GM19397 (cell line): ENCODE data around the gene PPP1R15A.
"Not testable (repeated sequence)": the region's sequence is repeated elsewhere in the genome, so short reads cannot be mapped to it uniquely, and the experiment has no call there.

Experiments used
- ATAC-seq: cut with Tn5 transposase; IDR thresholded peaks from one replicate; pipeline ENCODE4 v1.9.1; 2021; ENCODE audit warnings: mild to moderate bottlenecking, moderate library complexity; ENCODE audit not compliant: unreplicated experiment

The PPP1R15A gene

GRCh38 chr19:48879025-48879637, 6.9 kb downstream of the PPP1R15A start:
- ATAC-seq: no peak

- ATAC-seq: not testable (repeated sequence)
Observed at GRCh38 chr19:48879696-48880095, 7.5 kb downstream of the PPP1R15A start.

GRCh38 chr19:48881741-48882657, 9.8 kb downstream of the PPP1R15A start:
- ATAC-seq: no peak

GRCh38 chr19:48883726-48884125, 11.5 kb downstream of the PPP1R15A start:
- no peak for ATAC-seq

GRCh38 chr19:48887861-48888612, 15.8 kb downstream of the PPP1R15A start:
- ATAC-seq: no peak

- ATAC-seq: not testable (repeated sequence)
Observed at GRCh38 chr19:48889496-48889895, 17.3 kb downstream of the PPP1R15A start.

GRCh38 chr19:48890551-48890950, 18.3 kb downstream of the PPP1R15A start:
- no peak for ATAC-seq

GRCh38 chr19:48895226-48895625, 23.0 kb downstream of the PPP1R15A start:
- no peak for ATAC-seq

- ATAC-seq: no peak
Observed at GRCh38 chr19:48896191-48896720, 24.0 kb downstream of the PPP1R15A start.

GRCh38 chr19:48897181-48897580, 25.0 kb downstream of the PPP1R15A start:
- no peak for ATAC-seq

- ATAC-seq: not testable (repeated sequence)
Observed at GRCh38 chr19:48899386-48899749, 27.1 kb downstream of the PPP1R15A start.

- ATAC-seq: peak; percentile 93
Observed at GRCh38 chr19:48899781-48900476, 27.7 kb downstream of the PPP1R15A start, which contains the start of gene NUCB1. TSS of gene NUCB1 (plus strand) at chr19:48900312. CDS start at chr19:48900797, 485 bp downstream.

GRCh38 chr19:48900477-48901406, 28.5 kb downstream of the PPP1R15A start:
- ATAC-seq: no peak

GRCh38 chr19:48902291-48902690, 30.1 kb downstream of the PPP1R15A start:
- ATAC-seq: not testable (repeated sequence)

- ATAC-seq: not testable (repeated sequence)
Observed at GRCh38 chr19:48903788-48904187, 31.6 kb downstream of the PPP1R15A start.

- no peak for ATAC-seq
Observed at GRCh38 chr19:48905664-48906063, 33.4 kb downstream of the PPP1R15A start.

- no peak for ATAC-seq
Observed at GRCh38 chr19:48906324-48906723, 34.1 kb downstream of the PPP1R15A start.

GRCh38 chr19:48907671-48908070, 35.5 kb downstream of the PPP1R15A start:
- no peak for ATAC-seq

- ATAC-seq: not testable (repeated sequence)
Observed at GRCh38 chr19:48909424-48910077, 37.3 kb downstream of the PPP1R15A start.
